Osteoblast (primary cell): ENCODE measurements around the gene CLIC1. TPM values are rescaled to one million over a fixed set of nuclear protein-coding genes. Genes with fewer than 3 reads are reported as not detected.

ENCODE experiments used
- DNase-seq: peaks from one replicate; pipeline ENCODE4 v3.0.0; 2011; ENCODE audit warnings: low spot score, mixed read lengths; ENCODE audit not compliant: insufficient read length; ENCODE audit errors: missing footprints
- H2AFZ ChIP-seq: 2 replicates; pipeline ENCODE4 v1.6.0; 2011; ENCODE audit warnings: mild to moderate bottlenecking, low read length
- H3K27ac ChIP-seq: 2 replicates; pipeline ENCODE4 v1.5.1; 2011; ENCODE audit warnings: mild to moderate bottlenecking, low read depth, low read length, moderate library complexity
- H3K27me3 ChIP-seq: 2 replicates; pipeline ENCODE4 v1.6.0; 2012; ENCODE audit warnings: mild to moderate bottlenecking, control low read depth, inconsistent platforms, low read length, moderate library complexity; ENCODE audit not compliant: insufficient read depth
- H3K36me3 ChIP-seq: 2 replicates; pipeline ENCODE4 v1.5.1; 2011; ENCODE audit warnings: mild to moderate bottlenecking, low read length, control low read depth, moderate library complexity; ENCODE audit not compliant: insufficient read depth
- H3K4me1 ChIP-seq: 2 replicates; pipeline ENCODE4 v1.5.1; 2011; ENCODE audit warnings: mild to moderate bottlenecking, low read length, control low read depth, moderate library complexity; ENCODE audit not compliant: insufficient read depth
- H3K4me2 ChIP-seq: 2 replicates; pipeline ENCODE4 v1.6.0; 2011; ENCODE audit warnings: mild to moderate bottlenecking, low read length; ENCODE audit not compliant: insufficient read depth
- H3K4me3 ChIP-seq: fragments of 200-600 bp; sonication (generic); 3 replicates; pipeline ENCODE4 v1.5.1; 2012; ENCODE audit warnings: mild to moderate bottlenecking, low read length, inconsistent platforms; ENCODE audit not compliant: insufficient read depth
- H3K79me2 ChIP-seq: 2 replicates; pipeline ENCODE4 v1.6.0; 2012; ENCODE audit warnings: mild to moderate bottlenecking, low read length, control low read depth, inconsistent platforms; ENCODE audit not compliant: insufficient read depth
- H3K9me3 ChIP-seq: 2 replicates; pipeline ENCODE4 v1.5.1; 2011; ENCODE audit warnings: low read depth, low read length, control low read depth
- H4K20me1 ChIP-seq: 2 replicates; pipeline ENCODE4 v1.6.0; 2012; ENCODE audit warnings: mild to moderate bottlenecking, low read length, control low read depth; ENCODE audit not compliant: insufficient read depth
- total RNA-seq: library from RNA; depleted of rRNA; stranded (reverse); fragments of >200 nt; gene quantifications from 2 replicates; pipeline ENCODE4 v1.2.3, GENCODE V29; 2012
- TF ChIP-seq, protein P1 (sequence below): IDR thresholded peaks from 2 replicates; pipeline ENCODE4 v1.5.1; 2011; ENCODE audit warnings: mild to moderate bottlenecking, low read depth, low read length, moderate library complexity; ENCODE audit errors: extremely low read depth

Gene CLIC1
- total RNA-seq = 502 and 581 TPM in 2 replicates

DNA sequence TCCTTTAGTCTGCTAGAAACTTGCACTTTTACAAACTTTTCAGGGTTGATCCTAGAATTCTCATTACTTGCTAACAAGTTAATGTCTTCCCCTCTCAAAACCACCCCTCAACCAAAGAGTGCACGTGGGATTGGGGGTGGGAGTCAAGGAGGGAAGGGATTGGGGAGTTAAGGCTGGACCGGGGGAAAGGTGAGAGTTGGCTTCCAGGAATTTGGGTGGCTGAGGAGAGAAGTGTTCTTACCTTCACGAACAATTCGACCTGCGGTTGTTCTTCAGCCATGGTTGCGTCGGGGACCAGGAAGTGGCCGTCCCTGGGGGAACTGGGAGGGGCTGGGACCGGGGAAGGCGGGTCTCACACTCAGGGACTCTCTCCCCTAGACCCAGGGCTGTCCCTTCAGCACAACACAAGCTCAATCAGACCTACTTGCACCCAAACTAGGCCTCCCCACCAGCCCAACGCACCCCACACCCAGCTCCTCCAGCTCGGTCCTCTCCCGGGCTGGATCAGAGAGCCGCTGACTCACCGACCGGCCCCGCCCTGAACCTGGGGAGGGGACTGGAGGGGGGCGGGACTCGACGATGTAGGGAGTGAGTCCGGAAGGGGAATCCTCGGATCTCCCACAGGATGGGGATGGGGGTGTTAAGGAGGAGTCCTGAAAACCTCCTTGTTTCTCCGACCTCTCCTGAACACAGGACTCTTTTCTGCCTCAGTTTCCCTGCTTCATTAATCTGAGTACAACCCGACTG, at the start of gene CLIC1:
Gene CLIC1 (minus strand): TSS at position 510 of the 747 bp plus-strand sequence. CDS start 230 bp downstream, at position 280.
- H3K4me1 ChIP-seq = peaks cover 47% of the 10 kb centered on the region
- H3K27me3 ChIP-seq = no peaks in the 10 kb centered on the region
- H3K4me3 ChIP-seq = peak within 1 kb of the TSS; percentile 89
- H3K36me3 ChIP-seq = peaks cover 34% of the 10 kb centered on the region
- peaks cover 21% of the 10 kb centered on the region for H4K20me1 ChIP-seq
- H3K79me2 ChIP-seq = peaks cover 56% of the 10 kb centered on the region
- peak within 1 kb of the TSS; percentile 82 for H2AFZ ChIP-seq
- peak within 1 kb of the TSS; percentile 82 for H3K27ac ChIP-seq
- DNase-seq = peak; percentile 98
- peak within 1 kb of the TSS; percentile 99 for H3K4me2 ChIP-seq
- no peaks in the 10 kb centered on the region for H3K9me3 ChIP-seq
- TF ChIP-seq, protein P1, sequence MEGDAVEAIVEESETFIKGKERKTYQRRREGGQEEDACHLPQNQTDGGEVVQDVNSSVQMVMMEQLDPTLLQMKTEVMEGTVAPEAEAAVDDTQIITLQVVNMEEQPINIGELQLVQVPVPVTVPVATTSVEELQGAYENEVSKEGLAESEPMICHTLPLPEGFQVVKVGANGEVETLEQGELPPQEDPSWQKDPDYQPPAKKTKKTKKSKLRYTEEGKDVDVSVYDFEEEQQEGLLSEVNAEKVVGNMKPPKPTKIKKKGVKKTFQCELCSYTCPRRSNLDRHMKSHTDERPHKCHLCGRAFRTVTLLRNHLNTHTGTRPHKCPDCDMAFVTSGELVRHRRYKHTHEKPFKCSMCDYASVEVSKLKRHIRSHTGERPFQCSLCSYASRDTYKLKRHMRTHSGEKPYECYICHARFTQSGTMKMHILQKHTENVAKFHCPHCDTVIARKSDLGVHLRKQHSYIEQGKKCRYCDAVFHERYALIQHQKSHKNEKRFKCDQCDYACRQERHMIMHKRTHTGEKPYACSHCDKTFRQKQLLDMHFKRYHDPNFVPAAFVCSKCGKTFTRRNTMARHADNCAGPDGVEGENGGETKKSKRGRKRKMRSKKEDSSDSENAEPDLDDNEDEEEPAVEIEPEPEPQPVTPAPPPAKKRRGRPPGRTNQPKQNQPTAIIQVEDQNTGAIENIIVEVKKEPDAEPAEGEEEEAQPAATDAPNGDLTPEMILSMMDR = no peak

DNA sequence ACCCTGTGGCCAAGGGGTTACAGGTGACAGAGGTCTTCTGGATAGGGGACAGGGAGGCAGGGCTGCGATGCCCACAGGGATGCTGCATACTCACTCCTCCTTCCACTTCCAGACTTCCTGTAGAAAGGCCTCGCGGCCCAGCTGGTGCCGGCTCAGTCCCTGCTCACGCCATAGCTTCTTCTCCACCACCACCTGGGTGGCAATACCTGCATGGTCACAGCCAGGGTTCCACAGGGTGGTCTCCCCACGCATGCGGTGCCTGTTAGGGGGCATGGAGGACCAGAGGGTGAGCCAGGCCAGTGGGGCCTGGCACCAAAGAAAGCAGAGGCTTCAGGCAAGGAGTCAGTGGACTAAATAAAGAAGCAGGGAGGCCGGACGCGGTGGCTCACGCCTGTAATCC, 49.1 kb upstream of the CLIC1 start:
- Histone ChIP-seq H3K4me1 (no peaks in the 10 kb centered on the region), H4K20me1 (peaks cover 3% of the 10 kb centered on the region), H3K9me3 (no peaks in the 10 kb centered on the region), H3K27me3 (no peaks in the 10 kb centered on the region), H3K79me2 (peaks cover 4% of the 10 kb centered on the region), H3K4me3 (no peak overlapping the region), H2AFZ (no peak overlapping the region), H3K36me3 (peaks cover 63% of the 10 kb centered on the region), H3K27ac (no peak overlapping the region), H3K4me2 (no peak overlapping the region)
- DNase-seq = peak; percentile 81
- TF ChIP-seq, protein P1 = no peak

DNA sequence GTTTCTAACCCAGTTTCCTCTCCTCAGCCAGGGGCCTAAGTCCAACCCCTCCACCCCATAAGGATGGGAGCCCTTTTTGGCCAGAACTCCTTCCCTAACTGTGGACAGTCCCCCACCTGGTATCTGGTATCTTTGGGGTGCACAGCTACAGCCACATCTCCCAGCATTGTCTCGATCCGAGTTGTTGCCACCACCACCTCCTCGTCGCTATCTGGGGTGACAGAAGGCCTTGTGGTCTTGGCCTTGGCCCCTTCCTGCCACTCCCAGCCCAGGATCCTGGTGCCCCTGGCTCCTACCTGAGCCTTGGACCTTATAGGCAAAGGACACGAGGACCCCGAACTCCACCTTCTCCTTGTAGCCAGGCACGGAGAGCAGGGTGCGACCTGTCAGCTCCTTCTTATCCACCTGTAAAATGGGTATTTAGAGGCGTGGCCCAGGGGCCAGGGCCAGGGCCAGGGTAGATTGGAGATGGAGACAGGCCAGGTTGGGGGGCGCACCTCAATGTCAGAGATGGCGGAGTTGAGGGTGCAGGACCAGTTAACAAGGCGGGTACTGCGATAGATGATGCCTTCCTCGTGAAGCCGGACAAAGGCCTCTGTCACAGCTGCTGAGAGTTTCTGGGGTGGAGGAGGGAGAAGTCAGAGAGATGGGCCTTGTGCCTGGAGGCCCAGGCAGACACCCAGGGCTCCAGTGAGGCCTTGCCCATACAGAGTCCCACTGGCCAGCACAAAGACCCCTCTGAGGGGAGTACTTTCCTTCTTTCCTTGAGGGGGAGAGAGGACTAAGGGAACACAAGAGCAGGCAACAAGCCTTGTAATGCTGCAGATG, 48.0 kb upstream of the CLIC1 start:
- Histone ChIP-seq H3K27me3 (no peaks in the 10 kb centered on the region), H3K36me3 (peaks cover 67% of the 10 kb centered on the region), H4K20me1 (peaks cover 3% of the 10 kb centered on the region), H3K9me3 (no peaks in the 10 kb centered on the region), H3K4me3 (no peak overlapping the region), H2AFZ (no peak overlapping the region), H3K4me2 (no peak overlapping the region), H3K79me2 (peaks cover 2% of the 10 kb centered on the region), H3K27ac (no peak overlapping the region), H3K4me1 (no peaks in the 10 kb centered on the region)
- TF ChIP-seq, protein P1 = no peak
- peak; percentile 63 for DNase-seq
